SH-SY5Y (cell line): ENCODE measurements around the gene DOK1.

ENCODE experiments used
- GATA2 ChIP-seq: IDR thresholded peaks from 2 replicates; pipeline ENCODE4 v1.6.1; 2011; ENCODE audit warnings: mild to moderate bottlenecking, low read depth, low read length
- GATA3 ChIP-seq: IDR thresholded peaks from 2 replicates; pipeline ENCODE4 v1.6.1; 2011; ENCODE audit warnings: low read depth, mild to moderate bottlenecking, low read length, moderate library complexity

DNA sequence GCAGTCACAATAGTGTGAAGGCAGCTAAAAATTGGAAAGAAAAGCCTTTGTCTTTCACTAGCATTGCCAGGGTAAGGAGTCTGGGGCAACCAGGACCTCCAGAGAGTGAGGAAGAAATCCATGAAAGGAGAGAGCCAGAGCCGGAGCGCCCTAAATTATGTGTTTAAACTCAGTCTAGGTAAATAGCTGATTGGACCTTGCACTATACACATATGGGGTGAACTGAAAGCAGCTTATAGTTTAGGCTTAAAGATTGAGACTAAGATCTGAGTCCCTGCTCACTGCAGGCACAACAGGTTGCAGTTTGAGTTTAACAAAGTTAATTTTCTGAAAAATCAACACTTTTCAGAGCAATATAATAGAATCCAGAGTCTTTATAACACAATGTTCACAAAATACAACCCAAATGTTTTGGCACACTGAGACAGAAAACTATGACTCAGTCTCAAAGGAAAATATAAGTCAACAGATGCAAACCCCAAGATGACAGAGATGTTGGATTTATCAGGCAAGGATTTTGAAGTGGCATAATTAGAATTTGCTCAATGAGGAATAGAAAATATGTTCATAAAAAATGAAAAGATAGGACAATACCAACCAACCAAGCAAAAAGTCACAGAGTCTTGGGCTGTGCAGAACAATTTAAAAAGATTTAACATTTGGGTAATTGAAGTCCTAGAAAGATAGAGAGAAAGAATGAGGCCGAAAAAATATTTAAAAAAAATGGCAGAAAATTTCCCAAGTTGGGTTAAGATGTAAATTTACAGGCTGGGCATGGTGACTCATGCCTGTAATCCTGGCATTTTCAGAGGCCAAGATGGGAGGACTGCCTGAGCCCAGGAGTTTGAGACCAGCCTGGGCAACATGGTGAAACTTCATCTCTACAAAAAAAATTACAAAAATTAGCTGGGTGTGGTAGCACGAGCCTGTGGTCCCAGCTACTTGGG, 39.6 kb downstream of the DOK1 start:
- no peak for TF ChIP-seq GATA2
- no peak for TF ChIP-seq GATA3
